Suprapubic skin (tissue), 4 donors: ENCODE data around the gene HRH4. TPM values are rescaled to one million over a fixed set of nuclear protein-coding genes. Genes with fewer than 3 reads are reported as not detected.

Source experiments
- DNase-seq, 2 donors: peaks; one replicate each; pipeline ENCODE4 v3.0.0-alpha.2; 2019; ENCODE audit warnings: low spot score in 2 of 2
- H3K27ac ChIP-seq: fragments of 200-600 bp; sonication (generic); one replicate; pipeline ENCODE4 v1.5.1; 2019
- H3K27me3 ChIP-seq: fragments of 200-600 bp; sonication (generic); one replicate; pipeline ENCODE4 v1.5.1; 2019
- H3K36me3 ChIP-seq: fragments of 200-600 bp; sonication (generic); one replicate; pipeline ENCODE4 v1.5.1; 2019
- H3K4me1 ChIP-seq: fragments of 200-600 bp; sonication (generic); one replicate; pipeline ENCODE4 v1.5.1; 2019
- H3K4me3 ChIP-seq: fragments of 200-600 bp; sonication (generic); one replicate; pipeline ENCODE4 v1.5.1; 2019; ENCODE audit warnings: mild to moderate bottlenecking
- H3K9me3 ChIP-seq: fragments of 200-600 bp; sonication (generic); one replicate; pipeline ENCODE4 v1.5.1; 2019
- EP300 ChIP-seq: sonication (generic); formaldehyde crosslinking; IDR thresholded peaks from one replicate; pipeline ENCODE4 v1.6.1; 2017; ENCODE audit warnings: antibody characterized with exemption
- POLR2A ChIP-seq, 2 donors: fragments of 450-650 bp; IDR thresholded peaks; one replicate each; pipeline ENCODE4 v1.6.1; 2017; ENCODE audit warnings: antibody characterized with exemption in 2 of 2, mild to moderate bottlenecking in 2 of 2, moderate library complexity in 2 of 2
- POLR2AphosphoS5 ChIP-seq, 3 donors: sonication (generic); formaldehyde crosslinking; IDR thresholded peaks; one replicate each; pipeline ENCODE4 v1.6.1; 2017; ENCODE audit warnings: antibody characterized with exemption in 3 of 3
- WGBS: methylation state at CpG from one replicate; pipeline ENCODE4 v1.1.5; 2018; 5-methylcytosine and 5-hydroxymethylcytosine counted together
- total RNA-seq, 4 donors: library from RNA; depleted of rRNA; stranded (reverse); fragments of >200 nt; gene quantifications; one replicate each; pipeline ENCODE4 v1.1.0, GENCODE V29; 2016
- TF ChIP-seq, protein P1 (sequence below), 2 donors: fragments of 200-600 bp in 1 of 2; fragments of 450-650 bp in 1 of 2; sonication (generic) in 1 of 2; IDR thresholded peaks; one replicate each; pipeline ENCODE4 v1.5.1; 2016 to 2019; ENCODE audit warnings: antibody characterized with exemption in 2 of 2, mild to moderate bottlenecking in 1 of 2, moderate library complexity in 1 of 2

The HRH4 gene
- total RNA-seq, 4 donors from 2014 or later = 0.40 TPM; not detected in 3

DNA sequence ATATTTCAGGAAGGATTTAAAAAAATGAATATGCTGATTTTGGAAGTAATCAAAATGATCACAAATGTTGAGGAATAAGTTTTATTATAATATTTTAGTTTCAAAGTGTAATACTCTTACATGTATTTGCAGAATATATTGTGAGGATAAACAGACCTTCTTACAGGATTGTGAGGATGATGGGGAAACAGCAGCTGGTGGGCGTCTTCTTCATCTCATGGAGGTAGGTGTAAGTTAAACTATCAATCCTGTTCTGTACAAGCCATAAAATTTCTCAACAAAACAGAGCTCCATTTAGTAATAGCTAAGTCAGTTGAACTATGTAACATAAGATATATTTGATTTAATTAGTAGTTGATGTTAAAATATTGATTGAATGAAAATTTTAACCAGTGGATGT, 12.5 kb upstream of the HRH4 start:
- Histone ChIP-seq H3K27me3 (no peaks in the 10 kb centered on the region), H3K36me3 (peaks cover 62% of the 10 kb centered on the region), H3K9me3 (no peaks in the 10 kb centered on the region), H3K4me3 (no peak overlapping the region), H3K27ac (no peak overlapping the region), H3K4me1 (no peaks in the 10 kb centered on the region)
- no peak for TF ChIP-seq POLR2AphosphoS5 (IDR thresholded peaks at IDR 0.05)
- TF ChIP-seq, protein P1, sequence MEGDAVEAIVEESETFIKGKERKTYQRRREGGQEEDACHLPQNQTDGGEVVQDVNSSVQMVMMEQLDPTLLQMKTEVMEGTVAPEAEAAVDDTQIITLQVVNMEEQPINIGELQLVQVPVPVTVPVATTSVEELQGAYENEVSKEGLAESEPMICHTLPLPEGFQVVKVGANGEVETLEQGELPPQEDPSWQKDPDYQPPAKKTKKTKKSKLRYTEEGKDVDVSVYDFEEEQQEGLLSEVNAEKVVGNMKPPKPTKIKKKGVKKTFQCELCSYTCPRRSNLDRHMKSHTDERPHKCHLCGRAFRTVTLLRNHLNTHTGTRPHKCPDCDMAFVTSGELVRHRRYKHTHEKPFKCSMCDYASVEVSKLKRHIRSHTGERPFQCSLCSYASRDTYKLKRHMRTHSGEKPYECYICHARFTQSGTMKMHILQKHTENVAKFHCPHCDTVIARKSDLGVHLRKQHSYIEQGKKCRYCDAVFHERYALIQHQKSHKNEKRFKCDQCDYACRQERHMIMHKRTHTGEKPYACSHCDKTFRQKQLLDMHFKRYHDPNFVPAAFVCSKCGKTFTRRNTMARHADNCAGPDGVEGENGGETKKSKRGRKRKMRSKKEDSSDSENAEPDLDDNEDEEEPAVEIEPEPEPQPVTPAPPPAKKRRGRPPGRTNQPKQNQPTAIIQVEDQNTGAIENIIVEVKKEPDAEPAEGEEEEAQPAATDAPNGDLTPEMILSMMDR (IDR thresholded peaks at IDR 0.05) = no peak
- TF ChIP-seq EP300 = no peak
- TF ChIP-seq POLR2A (IDR thresholded peaks at IDR 0.05) = no peak
- 98% methylated on average over 1 of the region's 1 CpG for WGBS
- no peak for DNase-seq

DNA sequence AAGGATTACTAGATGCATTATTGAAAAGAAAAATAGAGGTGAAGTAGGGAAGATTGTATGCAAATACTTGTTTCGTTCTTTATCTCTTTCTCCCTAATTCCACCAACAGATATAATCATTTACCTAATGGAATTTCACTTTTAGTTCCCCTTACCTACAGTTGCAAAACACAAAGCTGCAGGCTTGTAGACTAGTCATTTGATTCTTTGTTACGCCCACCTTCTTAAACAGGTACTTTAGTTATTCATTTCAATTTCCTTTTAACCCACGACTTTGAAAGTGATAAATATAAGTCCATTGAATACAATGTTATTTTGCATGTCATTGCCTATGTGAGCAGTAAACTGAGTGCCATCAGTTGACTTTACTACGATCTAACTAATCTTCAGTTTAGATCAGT, 3.9 kb upstream of the HRH4 start:
- Histone ChIP-seq H3K4me1 (no peaks in the 10 kb centered on the region), H3K36me3 (no peaks in the 10 kb centered on the region), H3K27ac (no peak overlapping the region), H3K9me3 (no peaks in the 10 kb centered on the region), H3K4me3 (no peak overlapping the region), H3K27me3 (no peaks in the 10 kb centered on the region)
- no peak for DNase-seq
- TF ChIP-seq EP300 (no peak), POLR2AphosphoS5 (IDR thresholded peaks at IDR 0.05) (no peak), POLR2A (IDR thresholded peaks at IDR 0.05) (no peak)
- TF ChIP-seq, protein P1 (IDR thresholded peaks at IDR 0.05) = no peak
- WGBS = 89% methylated on average over 4 of the region's 4 CpGs

DNA sequence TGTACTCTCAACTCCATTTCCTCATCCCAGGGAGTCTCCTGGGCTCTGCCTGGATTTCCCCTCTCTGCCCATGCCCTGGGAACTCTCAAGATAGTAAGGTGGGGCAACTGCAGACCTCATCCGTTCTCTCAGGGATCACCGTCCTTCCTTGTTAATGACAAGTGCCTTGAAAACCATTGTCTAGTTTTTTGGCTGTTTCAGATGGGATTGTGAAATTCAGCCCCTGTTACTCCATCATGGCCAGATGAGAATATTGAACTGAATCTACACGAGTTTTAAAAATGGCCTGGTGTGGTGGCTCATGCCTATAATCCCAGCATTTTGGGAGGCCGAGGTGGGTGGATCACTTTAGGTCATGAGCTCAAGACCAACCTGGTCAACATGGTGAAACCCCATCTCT, 665 bp upstream of the HRH4 start:
- 94% methylated on average over 4 of the region's 4 CpGs for WGBS
- Histone ChIP-seq H3K4me3 (no peak overlapping the region), H3K27ac (no peak overlapping the region), H3K27me3 (no peaks in the 10 kb centered on the region), H3K36me3 (no peaks in the 10 kb centered on the region), H3K4me1 (no peaks in the 10 kb centered on the region), H3K9me3 (no peaks in the 10 kb centered on the region)
- no peak for DNase-seq
- TF ChIP-seq, protein P1 (IDR thresholded peaks at IDR 0.05) = no peak

DNA sequence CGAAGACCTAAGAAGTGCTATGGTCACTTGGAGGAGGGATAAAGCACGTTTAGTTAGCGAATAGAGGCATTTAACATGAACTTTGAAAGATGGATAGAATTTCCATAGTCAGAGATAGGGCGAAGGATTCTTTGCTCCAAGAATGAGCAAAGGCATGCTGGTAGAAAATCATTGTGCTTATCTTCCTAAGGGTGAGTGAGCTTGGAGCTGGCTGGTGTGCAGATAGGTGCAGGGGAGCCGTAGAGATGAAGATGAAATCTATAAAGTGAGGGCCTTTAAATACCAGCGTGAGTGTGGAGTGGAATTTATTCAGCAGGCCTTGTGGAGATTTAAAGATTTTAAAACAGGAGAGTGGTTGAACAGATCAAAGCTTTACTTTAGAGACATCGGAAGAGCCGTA, 1.6 kb downstream of the HRH4 start:
- Histone ChIP-seq H3K27ac (no peak overlapping the region), H3K4me3 (no peak overlapping the region), H3K36me3 (no peaks in the 10 kb centered on the region), H3K9me3 (no peaks in the 10 kb centered on the region), H3K27me3 (no peaks in the 10 kb centered on the region), H3K4me1 (no peaks in the 10 kb centered on the region)
- WGBS = 90% methylated on average over 8 of the region's 8 CpGs
- no peak for DNase-seq
- no peak for TF ChIP-seq EP300
- TF ChIP-seq, protein P1 (IDR thresholded peaks at IDR 0.05) = no peak
- TF ChIP-seq POLR2AphosphoS5 (IDR thresholded peaks at IDR 0.05) = no peak
- no peak for TF ChIP-seq POLR2A (IDR thresholded peaks at IDR 0.05)

DNA sequence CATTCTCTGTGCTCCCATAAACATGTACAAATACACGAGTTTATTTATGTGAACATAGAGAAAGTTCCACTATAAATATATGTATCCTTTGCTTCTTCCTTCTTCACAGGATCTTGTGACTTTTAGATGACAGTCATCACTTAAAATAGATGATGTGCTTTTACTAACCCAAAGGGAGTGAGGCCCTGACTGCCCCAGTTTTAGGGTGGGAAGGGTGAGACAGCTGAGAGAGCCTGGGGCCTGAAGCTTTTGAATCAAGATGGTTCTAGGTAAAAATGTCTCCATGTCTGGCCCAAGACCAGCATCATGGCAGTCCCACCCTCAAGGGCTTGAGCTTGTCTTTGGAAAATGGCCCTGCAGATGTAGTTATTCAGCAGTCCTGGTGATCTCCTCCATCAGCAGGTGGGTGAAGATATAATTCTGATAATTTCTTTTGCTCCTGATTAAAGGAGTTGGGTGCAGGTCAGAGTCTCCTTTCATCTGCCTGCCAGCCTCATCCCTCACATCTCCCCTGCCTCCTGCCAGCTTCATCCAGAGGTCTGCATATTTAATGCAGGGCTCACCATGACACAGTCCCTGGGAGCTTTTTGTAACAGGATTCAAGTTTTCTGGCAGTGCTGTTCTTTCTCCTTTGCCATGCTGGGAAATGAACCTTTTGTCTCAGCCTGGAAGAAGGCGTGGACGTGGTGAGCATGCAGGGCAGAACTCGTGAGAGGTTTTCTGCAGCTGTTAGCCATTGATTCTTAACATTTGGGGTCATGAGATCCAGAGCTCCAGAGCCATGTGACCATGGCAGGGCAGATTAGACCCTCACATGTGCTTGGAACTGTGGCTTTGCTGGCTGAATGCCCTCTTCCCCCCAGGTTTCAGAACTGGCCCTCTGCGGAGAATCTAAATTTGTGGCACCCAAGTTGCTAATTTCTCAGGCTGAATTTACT, 2.7 kb downstream of the HRH4 start:
- H3K4me3 ChIP-seq = no peak overlapping the region
- no peaks in the 10 kb centered on the region for H3K27me3 ChIP-seq
- TF ChIP-seq POLR2AphosphoS5 (IDR thresholded peaks at IDR 0.05) = no peak
- TF ChIP-seq, protein P1 (IDR thresholded peaks at IDR 0.05) = no peak
- TF ChIP-seq POLR2A (IDR thresholded peaks at IDR 0.05) = no peak
- TF ChIP-seq EP300 = no peak
- no peaks in the 10 kb centered on the region for H3K36me3 ChIP-seq
- no peak for DNase-seq
- H3K27ac ChIP-seq = no peak overlapping the region
- no peaks in the 10 kb centered on the region for H3K9me3 ChIP-seq
- WGBS = 82% methylated on average over 5 of the region's 5 CpGs
- H3K4me1 ChIP-seq = no peaks in the 10 kb centered on the region
